ENCODE data around the gene NDUFS6. TPM values are rescaled to one million over a fixed set of nuclear protein-coding genes. Genes with fewer than 3 reads are reported as not detected.
"Not testable (repeated sequence)": the region's sequence is repeated elsewhere in the genome, so short reads cannot be mapped to it uniquely, and the experiment has no call there.

NDUFS6 gene
- total RNA-seq, 4 donors from 2014 or later = 22.0 to 86.9 (median 49.7) TPM

GRCh38 chr5:1795506-1795905 is 5.7 kb upstream of the NDUFS6 start:
- no peak for TF ChIP-seq POLR2A (IDR thresholded peaks at IDR 0.05)
- TF ChIP-seq, protein P1, sequence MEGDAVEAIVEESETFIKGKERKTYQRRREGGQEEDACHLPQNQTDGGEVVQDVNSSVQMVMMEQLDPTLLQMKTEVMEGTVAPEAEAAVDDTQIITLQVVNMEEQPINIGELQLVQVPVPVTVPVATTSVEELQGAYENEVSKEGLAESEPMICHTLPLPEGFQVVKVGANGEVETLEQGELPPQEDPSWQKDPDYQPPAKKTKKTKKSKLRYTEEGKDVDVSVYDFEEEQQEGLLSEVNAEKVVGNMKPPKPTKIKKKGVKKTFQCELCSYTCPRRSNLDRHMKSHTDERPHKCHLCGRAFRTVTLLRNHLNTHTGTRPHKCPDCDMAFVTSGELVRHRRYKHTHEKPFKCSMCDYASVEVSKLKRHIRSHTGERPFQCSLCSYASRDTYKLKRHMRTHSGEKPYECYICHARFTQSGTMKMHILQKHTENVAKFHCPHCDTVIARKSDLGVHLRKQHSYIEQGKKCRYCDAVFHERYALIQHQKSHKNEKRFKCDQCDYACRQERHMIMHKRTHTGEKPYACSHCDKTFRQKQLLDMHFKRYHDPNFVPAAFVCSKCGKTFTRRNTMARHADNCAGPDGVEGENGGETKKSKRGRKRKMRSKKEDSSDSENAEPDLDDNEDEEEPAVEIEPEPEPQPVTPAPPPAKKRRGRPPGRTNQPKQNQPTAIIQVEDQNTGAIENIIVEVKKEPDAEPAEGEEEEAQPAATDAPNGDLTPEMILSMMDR (IDR thresholded peaks at IDR 0.05) = no peak
- WGBS, 2 donors = 73 to 85% methylated on average over 12 to 13 of the region's 13 CpGs
- no peak overlapping the region for H3K4me3 ChIP-seq (ENCODE audit: low read depth, poor library complexity, severe bottlenecking)
- intact Hi-C loops (cut with DNase I; ENCODE audit: low total_unique reads) = no loop called here
- no peak for DNase-seq (ENCODE audit: low spot score in 2 of 2)

- no peak for DNase-seq (ENCODE audit: low spot score in 2 of 2)
- intact Hi-C loops (cut with DNase I; ENCODE audit: low total_unique reads) = no loop called here
Measured at GRCh38 chr5:1795931-1796330, 5.3 kb upstream of the NDUFS6 start.

GRCh38 chr5:1796371-1797102 is 4.7 kb upstream of the NDUFS6 start:
- no peak for DNase-seq (ENCODE audit: low spot score in 2 of 2)
- WGBS, 2 donors = 84 to 90% methylated on average over 18 to 21 of the region's 21 CpGs
- intact Hi-C loops (cut with DNase I; ENCODE audit: low total_unique reads) = no loop called here
- TF ChIP-seq, protein P1 (IDR thresholded peaks at IDR 0.05) = no peak
- TF ChIP-seq POLR2A (IDR thresholded peaks at IDR 0.05) = no peak
- no peak overlapping the region for H3K4me3 ChIP-seq (ENCODE audit: low read depth, poor library complexity, severe bottlenecking)

More at GRCh38 chr5:1795931-1796330, 5.3 kb upstream of the NDUFS6 start:
- WGBS, 2 donors = 67 to 85% methylated on average over 8 of the region's 8 CpGs
- TF ChIP-seq POLR2A (IDR thresholded peaks at IDR 0.05) = no peak
- TF ChIP-seq, protein P1 (IDR thresholded peaks at IDR 0.05) = no peak
- no peak overlapping the region for H3K4me3 ChIP-seq (ENCODE audit: low read depth, poor library complexity, severe bottlenecking)

DNA sequence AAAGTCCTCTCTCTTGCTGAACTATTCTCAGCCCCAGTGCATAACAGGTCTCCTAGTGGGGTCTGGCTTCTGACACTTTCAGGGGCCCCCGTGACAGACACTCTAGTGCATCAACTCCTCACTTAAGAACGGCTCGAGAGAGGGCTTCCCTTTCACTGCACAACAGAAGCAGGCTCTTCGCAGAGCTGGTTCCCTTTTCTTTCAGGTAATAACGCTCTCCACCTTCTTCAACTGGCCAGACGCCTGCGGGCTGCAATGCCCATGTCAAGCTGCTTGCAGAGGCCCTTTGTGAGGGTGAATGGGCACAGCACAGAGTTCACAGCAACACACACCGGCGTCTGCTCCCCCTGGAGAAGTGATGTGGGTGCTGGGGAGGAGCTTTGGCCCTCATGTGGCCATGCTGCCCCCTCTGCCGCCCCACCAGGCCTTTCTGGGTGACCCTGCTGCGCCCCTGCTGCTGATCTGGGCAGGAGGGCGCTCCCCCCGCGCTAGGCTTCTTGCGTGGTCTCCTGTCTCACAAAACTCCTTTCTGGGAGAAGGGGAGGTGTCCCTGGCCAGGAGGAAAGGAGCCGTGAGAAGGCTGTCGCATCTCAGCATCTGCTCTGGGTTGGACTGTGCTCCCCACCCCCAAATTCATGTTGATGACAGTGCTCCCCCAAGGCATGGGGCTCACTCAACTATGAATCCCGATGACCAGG is 4.0 kb upstream of the NDUFS6 start:
- no peak overlapping the region for H3K4me3 ChIP-seq (ENCODE audit: low read depth, poor library complexity, severe bottlenecking)
- 90 to 91% methylated on average over 18 of the region's 18 CpGs for WGBS, 2 donors
- intact Hi-C loops (cut with DNase I; ENCODE audit: low total_unique reads) = no loop called here
- TF ChIP-seq, protein P1 (IDR thresholded peaks at IDR 0.05) = no peak
- TF ChIP-seq POLR2A (IDR thresholded peaks at IDR 0.05) = no peak
- no peak for DNase-seq (ENCODE audit: low spot score in 2 of 2)

DNA sequence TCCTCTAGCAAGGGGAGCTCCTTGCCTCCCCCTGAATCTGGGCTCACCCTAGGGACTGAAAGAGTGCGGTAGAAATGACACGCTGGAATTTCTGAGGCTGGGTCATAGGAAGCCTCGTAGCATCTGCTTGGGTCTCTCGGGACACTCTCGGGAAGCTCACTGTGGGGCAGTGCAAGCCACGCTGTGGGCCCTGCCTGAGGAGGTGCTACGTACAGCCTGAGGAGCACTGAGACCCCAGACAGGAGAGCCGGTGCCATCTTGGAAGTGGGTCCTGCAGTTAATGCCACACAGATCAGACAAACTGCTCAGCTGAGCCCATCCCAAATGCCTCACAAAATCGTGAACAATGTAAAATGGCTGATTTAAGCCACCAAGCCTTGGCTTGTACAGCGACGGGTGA is 3.4 kb upstream of the NDUFS6 start:
- no peak overlapping the region for H3K4me3 ChIP-seq (ENCODE audit: low read depth, poor library complexity, severe bottlenecking)
- 91 to 93% methylated on average over 11 of the region's 11 CpGs for WGBS, 2 donors
- DNase-seq (ENCODE audit: low spot score in 2 of 2) = no peak
- TF ChIP-seq, protein P1 (IDR thresholded peaks at IDR 0.05) = no peak
- no peak for TF ChIP-seq POLR2A (IDR thresholded peaks at IDR 0.05)
- intact Hi-C loops (cut with DNase I; ENCODE audit: low total_unique reads) = no loop called here

DNA sequence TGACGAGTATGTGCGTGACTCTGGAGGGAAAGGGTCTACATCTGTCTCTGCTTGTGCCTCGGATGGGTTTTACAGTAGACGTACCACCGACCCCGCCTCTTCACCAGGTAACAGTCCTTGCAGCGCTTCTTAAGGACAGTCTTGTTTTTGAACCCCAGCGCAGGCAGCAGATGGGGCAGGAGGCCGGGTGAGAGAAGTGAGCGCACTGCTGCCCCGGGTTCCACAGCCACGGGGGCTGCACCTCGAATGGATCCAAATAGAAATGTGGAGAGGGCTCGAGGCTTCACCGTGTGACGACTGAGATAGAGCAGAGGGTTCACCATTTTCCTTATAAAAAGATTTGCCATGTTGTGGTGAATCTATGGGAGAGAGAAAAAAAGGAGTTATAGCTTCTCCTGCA is 2.6 kb upstream of the NDUFS6 start:
- intact Hi-C loops (cut with DNase I; ENCODE audit: low total_unique reads); H3K4me3 ChIP-seq (ENCODE audit: low read depth, poor library complexity, severe bottlenecking); DNase-seq (ENCODE audit: low spot score in 2 of 2): not testable (repeated sequence)
- WGBS, 2 donors = 84 to 86% methylated on average over 16 of the region's 16 CpGs

Data from lower leg skin (tissue), 4 donors.